Tibial nerve (tissue), 4 donors: ENCODE measurements around the gene HBG1.

Experiments
- CTCF ChIP-seq, 5 experiments: fragments of 200-600 bp in 3 of 5; fragments of 450-650 bp in 2 of 5; sonication (generic) in 3 of 5; IDR thresholded peaks; one replicate each; pipeline ENCODE4 v1.5.1; 2016 to 2019; ENCODE audit warnings: antibody characterized with exemption in 5 of 5, mild to moderate bottlenecking in 3 of 5, moderate library complexity in 2 of 5
- EP300 ChIP-seq, 2 donors: sonication (generic); formaldehyde crosslinking; IDR thresholded peaks; one replicate each; pipeline ENCODE4 v1.6.1; 2017; ENCODE audit warnings: antibody characterized with exemption in 2 of 2, mild to moderate bottlenecking in 1 of 2

DNA sequence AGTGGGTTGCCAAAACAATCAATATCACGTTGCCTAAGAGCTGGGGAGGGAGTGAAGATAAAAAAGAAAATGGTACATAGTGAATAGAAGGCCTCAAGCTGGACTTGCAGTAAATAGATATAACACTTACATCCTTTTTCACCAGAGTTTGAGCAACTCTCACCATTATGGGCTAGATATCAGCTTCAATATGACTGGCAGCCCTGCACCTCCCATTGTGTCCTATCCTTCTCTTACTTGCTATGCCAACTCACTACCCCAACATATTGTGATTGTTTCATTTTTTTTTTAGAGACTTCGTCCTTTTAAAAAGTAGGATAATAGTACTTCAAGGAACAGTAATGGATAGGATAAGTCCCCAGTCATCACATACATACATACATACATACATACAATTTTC lies 7.4 kb downstream of the HBG1 start:
- no peak for TF ChIP-seq CTCF (IDR thresholded peaks at IDR 0.05)
- TF ChIP-seq EP300 (IDR thresholded peaks at IDR 0.05): no peak
